DND-41 (cell line): ENCODE data around the gene COL4A1.

Experiments used
- ATAC-seq: fragments of 200-7000 bp; cut with Tn5 transposase; 3 replicates; pipeline ENCODE4 v1.9.1; 2021; ENCODE audit warnings: low read depth; ENCODE audit not compliant: insufficient read depth
- DNase-seq: peaks from one replicate; pipeline ENCODE4 v3.0.0-alpha.2; 2020
- H2AFZ ChIP-seq: 2 replicates; pipeline ENCODE4 v1.6.0; 2012; ENCODE audit warnings: low read depth, low read length
- H3K27ac ChIP-seq: 2 replicates; pipeline ENCODE4 v1.5.1; 2012; ENCODE audit warnings: low read length, inconsistent platforms
- H3K27me3 ChIP-seq: fragments of 200-600 bp; sonication (generic); 2 replicates; pipeline ENCODE4 v1.6.0; 2012; ENCODE audit warnings: low read length, mild to moderate bottlenecking, inconsistent platforms; ENCODE audit not compliant: insufficient read depth, poor library complexity
- H3K36me3 ChIP-seq: 2 replicates; pipeline ENCODE4 v1.5.1; 2012; ENCODE audit warnings: low read length, inconsistent platforms; ENCODE audit not compliant: insufficient read depth
- H3K4me1 ChIP-seq: 2 replicates; pipeline ENCODE4 v1.5.1; 2012; ENCODE audit warnings: mild to moderate bottlenecking, low read length; ENCODE audit not compliant: insufficient read depth
- H3K4me2 ChIP-seq: 2 replicates; pipeline ENCODE4 v1.6.0; 2012; ENCODE audit warnings: mild to moderate bottlenecking, moderate library complexity, low read length, inconsistent platforms; ENCODE audit not compliant: insufficient read depth
- H3K4me3 ChIP-seq, 2 experiments: fragments of 200-600 bp in 1 of 2; shearing (Covaris generic) in 1 of 2; 2 replicates each; pipeline ENCODE4 v1.5.1; 2012 to 2016; ENCODE audit warnings: inconsistent platforms in 2 of 2, low read length in 2 of 2, mild to moderate bottlenecking in 2 of 2, low read depth in 1 of 2, moderate library complexity in 1 of 2
- H3K79me2 ChIP-seq: 2 replicates; pipeline ENCODE4 v1.6.0; 2012; ENCODE audit warnings: low read length, inconsistent platforms; ENCODE audit not compliant: insufficient read depth
- H3K9ac ChIP-seq: 2 replicates; pipeline ENCODE4 v1.6.0; 2012; ENCODE audit warnings: low read depth, mild to moderate bottlenecking, inconsistent platforms, low read length, moderate library complexity
- H3K9me3 ChIP-seq: 2 replicates; pipeline ENCODE4 v1.5.1; 2012; ENCODE audit warnings: low read length, moderate library complexity, mild to moderate bottlenecking, inconsistent platforms; ENCODE audit not compliant: insufficient read depth, severe bottlenecking
- H4K20me1 ChIP-seq: 2 replicates; pipeline ENCODE4 v1.6.0; 2012; ENCODE audit warnings: low read length; ENCODE audit not compliant: insufficient read depth
- CTCF ChIP-seq: IDR thresholded peaks from 2 replicates; pipeline ENCODE4 v1.5.1; 2012; ENCODE audit warnings: borderline replicate concordance, low read length, moderate library complexity, mild to moderate bottlenecking; ENCODE audit not compliant: poor library complexity, severe bottlenecking; ENCODE audit errors: extremely low read depth
- EZH2 ChIP-seq: IDR thresholded peaks from 3 replicates; pipeline ENCODE4 v1.6.1; 2012; ENCODE audit warnings: borderline replicate concordance, low read depth, mild to moderate bottlenecking, moderate library complexity, low read length, inconsistent platforms; ENCODE audit not compliant: severe bottlenecking

COL4A1 gene

DNA sequence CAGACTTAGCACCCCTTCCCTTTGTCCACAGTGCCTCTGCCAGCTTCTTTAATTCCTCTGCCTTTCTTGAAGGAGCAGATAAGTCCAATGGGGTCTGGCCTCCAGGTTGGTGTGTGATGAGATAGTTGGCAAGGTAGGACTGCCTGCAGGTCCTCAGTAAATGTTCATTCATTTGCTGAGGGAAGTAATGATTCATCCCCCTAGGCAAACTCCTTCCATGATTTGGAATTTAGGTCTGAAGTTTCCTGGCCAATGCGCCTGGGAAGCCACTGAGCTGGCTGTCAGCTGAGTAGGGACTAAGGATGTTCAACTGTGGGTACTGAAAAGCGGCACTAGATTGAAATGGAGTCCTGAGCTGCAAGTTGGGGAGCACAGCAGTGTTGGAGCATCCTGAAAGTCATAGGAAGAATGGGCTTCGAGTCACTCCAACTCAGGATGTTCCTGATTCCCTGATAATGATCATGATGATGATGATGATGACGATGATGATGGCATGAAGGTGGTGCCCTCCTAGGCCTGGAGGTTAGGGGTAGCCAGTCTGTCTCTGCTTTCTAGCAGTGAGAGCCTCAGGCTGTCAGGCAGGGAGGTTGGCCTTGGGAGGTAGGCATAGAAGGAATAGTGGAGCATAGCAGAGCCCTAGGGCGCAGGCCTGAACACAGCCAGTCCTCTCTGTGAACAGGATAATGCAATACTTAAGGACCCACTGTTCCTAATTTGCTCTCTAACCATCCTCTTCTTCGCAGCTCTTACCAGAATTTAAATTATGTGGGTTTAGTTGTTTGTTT, 44.9 kb upstream of the COL4A1 start:
- H3K27me3 ChIP-seq = peaks cover 24% of the 10 kb centered on the region
- no peak overlapping the region for H3K9ac ChIP-seq
- no peak for TF ChIP-seq EZH2
- TF ChIP-seq CTCF = no peak
- H3K27ac ChIP-seq = no peak overlapping the region
- H3K4me2 ChIP-seq = no peak overlapping the region
- no peaks in the 10 kb centered on the region for H3K36me3 ChIP-seq
- no peaks in the 10 kb centered on the region for H3K4me1 ChIP-seq
- H2AFZ ChIP-seq = no peak overlapping the region
- peaks cover 7% of the 10 kb centered on the region; the same call in 1 of the 2 replicates for H4K20me1 ChIP-seq
- H3K4me3 ChIP-seq = no peak overlapping the region
- no peaks in the 10 kb centered on the region for H3K9me3 ChIP-seq
- DNase-seq = no peak
- H3K79me2 ChIP-seq = no peaks in the 10 kb centered on the region
- ATAC-seq = no peak

DNA sequence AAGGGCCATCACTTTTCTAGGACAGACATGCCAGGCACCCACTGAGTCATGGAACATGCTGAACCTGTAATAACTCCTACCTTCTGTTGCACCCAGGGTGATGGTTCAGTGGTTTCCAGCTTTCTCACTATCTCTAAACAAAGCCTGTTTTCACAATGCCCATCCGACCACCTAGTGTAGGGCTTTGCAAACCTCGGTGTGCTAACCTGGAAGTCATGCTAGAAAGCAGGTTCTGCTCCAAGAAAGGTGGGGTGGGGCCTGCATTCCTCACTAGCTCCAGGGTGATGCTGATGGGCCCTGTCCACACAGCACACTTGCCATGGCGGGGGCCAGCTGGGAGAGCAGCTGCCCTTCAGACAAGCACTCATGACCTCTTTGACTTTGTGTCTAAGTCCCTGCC, 43.6 kb upstream of the COL4A1 start:
- Histone ChIP-seq H2AFZ (no peak overlapping the region), H3K79me2 (no peaks in the 10 kb centered on the region), H3K9me3 (no peaks in the 10 kb centered on the region), H3K4me2 (no peak overlapping the region), H3K27ac (no peak overlapping the region), H3K27me3 (peaks cover 31% of the 10 kb centered on the region), H4K20me1 (peaks cover 10% of the 10 kb centered on the region; the same call in 1 of the 2 replicates), H3K9ac (no peak overlapping the region), H3K4me1 (no peaks in the 10 kb centered on the region), H3K36me3 (no peaks in the 10 kb centered on the region), H3K4me3 (no peak overlapping the region)
- DNase-seq (no peak), ATAC-seq (no peak)
- TF ChIP-seq CTCF (no peak), EZH2 (no peak)

DNA sequence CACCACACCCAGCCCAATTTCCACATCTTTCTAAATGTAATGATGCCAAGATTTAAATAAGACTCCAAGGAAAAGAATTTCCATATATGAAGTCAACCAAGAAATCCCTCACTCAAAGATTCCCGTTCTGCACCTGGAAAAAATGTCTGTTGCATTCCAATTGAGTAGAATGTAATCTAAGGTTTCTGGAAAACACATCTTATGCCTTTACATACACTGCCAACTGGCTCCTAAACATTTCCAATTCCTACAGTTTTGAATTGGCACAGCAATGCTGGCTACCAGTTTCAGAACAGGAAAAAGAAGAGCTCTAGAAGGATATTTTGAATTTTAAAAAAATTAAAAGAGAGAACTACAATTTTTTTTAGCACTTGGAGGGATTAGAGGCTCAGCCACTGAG, 43.1 kb upstream of the COL4A1 start:
- Histone ChIP-seq H4K20me1 (peaks cover 10% of the 10 kb centered on the region; the same call in 1 of the 2 replicates), H3K79me2 (no peaks in the 10 kb centered on the region), H3K9ac (no peak overlapping the region), H3K4me2 (no peak overlapping the region), H3K27me3 (peaks cover 31% of the 10 kb centered on the region), H3K9me3 (no peaks in the 10 kb centered on the region), H3K4me3 (no peak overlapping the region), H2AFZ (no peak overlapping the region), H3K4me1 (no peaks in the 10 kb centered on the region), H3K27ac (no peak overlapping the region), H3K36me3 (no peaks in the 10 kb centered on the region)
- ATAC-seq (no peak), DNase-seq (no peak)
- TF ChIP-seq EZH2 = no peak
- TF ChIP-seq CTCF = no peak
